GM19240 (cell line): ENCODE results near the gene BHLHA15.
"Not testable (repeated sequence)": the region's sequence is repeated elsewhere in the genome, so short reads cannot be mapped to it uniquely, and the experiment has no call there.

Experiments
- DNase-seq: peaks from one replicate; pipeline ENCODE4 v3.0.0; 2011; ENCODE audit warnings: low spot score; ENCODE audit not compliant: insufficient read length

Gene BHLHA15

DNA sequence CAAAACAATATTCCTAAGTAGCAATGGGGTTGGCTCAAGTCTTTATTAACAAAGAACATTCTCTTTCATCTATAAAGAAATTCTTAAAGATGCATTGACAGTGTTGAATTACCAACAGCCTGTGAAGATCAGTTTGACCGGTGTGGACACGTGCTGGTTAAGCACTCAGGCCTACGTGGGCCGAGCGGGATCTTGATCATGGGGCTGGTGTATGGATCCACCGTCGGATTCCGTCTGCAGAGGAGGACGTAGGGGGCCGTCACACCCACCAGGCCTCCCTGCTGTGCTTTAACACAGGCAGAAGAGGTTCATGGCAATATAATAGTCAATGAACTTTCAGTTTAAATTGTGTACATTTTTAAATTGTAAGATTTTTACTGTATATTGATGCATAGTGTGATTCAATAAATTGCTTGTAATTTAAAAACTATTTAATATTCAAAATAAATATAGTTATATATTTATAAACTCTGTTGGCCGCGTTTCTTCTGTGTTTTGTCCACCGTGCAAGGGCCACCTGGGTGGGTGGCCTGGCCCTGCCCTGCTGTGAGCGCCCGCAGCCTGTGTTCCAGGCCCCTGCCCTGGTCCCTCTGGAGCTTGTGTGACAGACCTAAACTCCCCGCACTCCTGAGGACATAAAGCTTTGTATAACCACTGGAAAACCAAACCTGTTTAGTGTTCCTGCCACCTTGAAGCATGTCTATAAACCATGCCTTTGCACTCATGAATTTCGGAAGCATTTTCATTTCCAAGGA, 1.9 kb upstream of the BHLHA15 start:
- DNase-seq: no peak

DNA sequence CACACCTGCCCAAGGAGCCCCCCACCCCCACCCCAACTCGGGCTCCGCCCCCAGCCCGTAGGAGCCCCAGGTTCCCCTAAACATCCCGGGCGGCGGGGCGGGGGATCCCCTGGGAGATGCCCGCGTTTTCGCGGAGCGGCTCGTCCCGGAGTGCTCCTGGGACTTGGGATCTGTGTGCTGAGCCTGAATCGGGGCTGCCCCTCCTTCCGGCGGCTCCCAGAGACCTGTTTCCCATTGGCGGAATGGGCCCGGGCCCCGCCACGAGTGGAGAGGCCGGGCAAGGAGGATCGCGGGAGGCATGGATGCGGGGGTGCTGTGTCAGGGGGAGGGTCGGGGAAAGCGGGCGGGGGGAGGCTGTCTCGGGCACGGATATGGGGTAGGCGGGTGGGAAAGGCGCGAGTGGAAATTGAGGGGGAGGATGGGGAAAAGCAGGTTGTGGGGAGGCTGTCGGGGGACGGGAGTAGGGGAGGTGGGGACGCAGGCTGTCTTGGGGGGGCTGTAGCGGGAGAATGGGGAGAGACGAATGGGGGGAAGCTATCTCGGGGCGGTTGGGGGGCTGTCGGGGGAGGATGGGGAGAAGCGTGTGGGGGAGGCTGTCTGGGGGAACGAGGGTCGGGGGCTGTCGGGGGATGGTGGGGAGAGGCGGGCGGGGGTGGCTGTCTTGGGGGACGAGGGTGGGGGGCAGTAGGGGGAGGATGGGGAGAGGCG, 572 bp upstream of the BHLHA15 start:
- no peak for DNase-seq

DNA sequence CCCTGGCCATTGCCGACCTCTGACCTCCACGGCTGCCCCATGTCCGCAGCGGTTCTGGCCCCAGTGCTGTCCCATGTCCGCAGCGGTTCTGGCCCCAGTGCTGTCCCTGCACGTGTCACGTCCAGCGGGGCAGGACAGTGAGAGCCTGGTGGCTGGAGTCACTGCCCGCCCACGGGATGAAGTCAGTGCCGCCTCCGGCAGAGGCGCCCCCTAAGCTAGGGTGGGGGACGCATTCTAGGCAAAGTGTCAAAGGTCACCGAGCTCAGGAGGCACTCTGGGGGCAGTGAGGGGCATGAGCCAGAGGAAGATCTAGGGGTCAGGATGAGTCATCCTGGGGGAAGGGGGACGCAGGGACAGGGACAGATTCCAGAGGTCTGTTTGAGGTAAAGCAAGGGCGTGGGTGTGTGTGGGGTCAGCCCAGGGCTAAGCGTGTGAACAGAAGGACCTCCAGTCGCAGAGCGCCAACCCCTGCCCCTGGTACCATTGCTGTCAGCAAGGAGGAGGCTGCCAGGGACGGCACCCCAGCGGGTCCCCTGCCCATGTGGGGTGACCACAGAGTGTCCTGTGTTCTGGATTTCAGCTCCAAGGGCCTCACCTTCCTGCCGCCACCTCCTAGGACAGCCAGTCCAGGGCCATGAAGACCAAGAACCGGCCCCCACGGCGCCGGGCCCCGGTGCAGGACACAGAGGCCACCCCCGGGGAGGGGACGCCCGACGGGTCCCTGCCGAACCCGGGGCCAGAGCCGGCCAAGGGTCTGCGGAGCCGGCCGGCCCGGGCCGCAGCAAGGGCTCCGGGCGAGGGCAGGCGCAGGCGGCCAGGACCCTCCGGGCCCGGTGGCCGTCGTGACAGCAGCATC, 665 bp downstream of the BHLHA15 start:
- DNase-seq: no peak

- DNase-seq: no peak
Observed at GRCh38 chr7:98212532-98213041, 1.3 kb downstream of the BHLHA15 start.

- no peak for DNase-seq
Observed at GRCh38 chr7:98213296-98213887, 2.2 kb downstream of the BHLHA15 start.

DNA sequence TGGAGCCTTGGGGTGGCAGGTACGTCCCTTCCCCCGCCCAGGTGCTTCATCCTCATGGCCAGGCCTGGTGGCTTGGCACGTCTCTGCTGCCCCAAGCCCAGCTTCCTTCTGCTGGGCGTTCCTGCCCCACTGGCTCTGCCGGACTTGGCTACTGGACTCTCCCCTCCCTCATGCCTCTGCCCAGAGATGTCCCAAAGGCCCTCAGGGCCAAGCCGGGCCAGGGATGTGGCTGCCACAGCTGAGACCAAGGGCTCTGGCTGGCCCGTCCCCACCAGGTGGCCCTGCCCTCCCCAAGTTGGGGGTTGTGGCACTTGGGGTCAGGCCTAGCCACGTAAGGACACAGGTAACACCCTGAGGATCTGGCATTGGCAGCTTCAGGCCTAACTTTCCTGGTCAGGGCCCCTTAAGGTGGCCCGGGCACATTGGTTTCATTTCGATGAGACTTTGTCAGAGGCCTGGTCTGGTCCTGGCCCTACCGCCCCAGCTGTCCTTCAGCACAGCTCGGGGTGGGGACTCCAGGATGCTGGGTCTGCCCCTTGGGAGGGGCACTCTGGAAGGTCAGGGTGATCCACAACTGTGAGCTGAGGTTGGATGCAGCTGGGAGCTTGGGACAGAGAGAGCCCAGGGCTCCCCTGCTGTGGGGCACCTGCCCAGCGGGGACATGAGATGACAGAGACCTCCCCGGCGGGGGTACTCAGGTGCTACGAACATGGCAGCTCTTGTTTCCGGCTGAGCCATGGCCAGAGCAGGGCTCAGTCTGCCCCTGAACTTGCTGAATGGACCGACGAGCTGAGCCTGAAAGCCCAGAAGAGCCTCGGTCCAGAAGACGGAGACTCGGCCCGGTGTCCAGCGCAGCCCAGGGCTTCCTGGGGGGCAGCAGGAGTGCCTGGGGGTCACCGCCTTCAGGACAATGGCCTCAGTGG, 2.9 kb downstream of the BHLHA15 start:
- DNase-seq: no peak

GRCh38 chr7:98214811-98215321, 3.6 kb downstream of the BHLHA15 start:
- no peak for DNase-seq

DNA sequence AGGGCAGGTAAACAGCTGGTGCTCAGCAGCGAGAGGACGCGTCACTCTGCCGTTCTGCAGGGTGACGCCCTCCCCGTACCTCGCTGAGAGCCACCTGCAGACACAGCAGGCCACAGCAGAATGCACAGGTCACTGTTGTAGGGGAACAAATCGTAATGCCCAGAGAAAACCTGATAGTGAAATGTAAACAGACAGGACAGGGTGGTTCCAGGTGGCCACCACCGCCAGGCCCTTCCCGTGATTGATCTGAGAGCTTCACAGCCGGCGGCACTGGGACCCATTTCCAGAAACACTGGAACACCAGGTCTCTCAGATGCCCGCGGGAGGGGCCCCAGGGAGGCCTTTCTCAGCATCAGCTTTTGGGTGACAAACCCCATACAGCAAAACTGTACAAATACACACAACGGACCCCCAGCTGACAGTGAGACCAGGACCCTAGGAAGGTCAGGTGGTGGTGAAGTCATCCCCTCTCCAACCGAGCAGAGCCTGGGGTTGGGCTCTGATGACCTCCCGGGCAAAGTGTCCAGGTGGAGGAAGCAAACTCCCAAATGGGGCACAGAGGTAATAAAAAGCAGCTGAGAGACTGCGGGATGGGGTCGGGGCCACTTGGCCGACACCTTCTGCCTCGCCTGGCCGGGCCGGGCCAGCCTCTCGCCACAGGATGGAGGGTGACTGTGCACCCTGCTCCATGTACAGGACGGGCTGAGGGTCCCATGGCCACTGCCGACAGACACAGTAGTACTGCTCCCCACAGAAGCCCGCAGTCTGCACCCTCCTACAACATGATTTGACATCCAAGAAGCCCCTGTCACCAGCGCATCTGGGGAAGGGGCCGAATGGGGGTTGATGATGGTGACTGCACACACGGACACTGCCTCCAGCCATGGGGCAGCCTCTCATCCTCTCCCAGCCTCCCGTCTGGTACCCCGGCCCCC, 4.6 kb downstream of the BHLHA15 start:
- DNase-seq: no peak

DNA sequence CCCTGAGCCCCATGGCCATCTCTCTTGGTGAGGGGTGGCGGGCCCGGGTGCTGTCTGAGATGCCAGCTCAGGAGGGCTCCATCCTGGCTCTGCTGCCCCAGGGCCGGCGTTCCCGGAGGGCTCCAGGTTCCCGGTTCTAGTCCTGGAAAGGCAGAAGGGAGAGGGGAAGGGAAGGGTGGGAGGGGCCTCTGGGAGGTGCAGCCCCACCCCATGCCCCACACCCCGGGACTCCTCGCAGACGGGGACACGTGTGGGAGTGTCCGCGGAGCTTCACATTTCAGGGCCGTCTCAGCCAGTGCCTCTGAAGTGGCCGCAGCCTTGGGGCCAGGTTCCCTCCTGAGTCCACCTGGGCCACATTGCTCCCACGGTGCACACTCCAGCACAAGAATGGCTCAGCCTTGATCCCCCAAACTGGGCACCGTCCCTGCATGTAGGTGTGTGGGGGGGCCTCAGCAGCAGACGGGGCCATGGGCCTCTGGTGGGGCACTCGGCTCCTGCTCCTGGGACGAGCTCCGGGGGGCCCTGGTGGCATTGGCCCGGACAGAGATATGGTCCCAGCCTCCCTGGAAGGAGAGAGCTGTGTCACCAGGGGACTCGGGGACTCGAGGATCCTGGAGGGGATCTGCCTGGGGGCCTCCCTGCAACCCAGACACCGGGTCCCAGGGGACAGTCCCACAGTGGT, 5.8 kb downstream of the BHLHA15 start:
- no peak for DNase-seq

- DNase-seq: no peak
Observed at GRCh38 chr7:98217623-98218582, 6.7 kb downstream of the BHLHA15 start.

DNA sequence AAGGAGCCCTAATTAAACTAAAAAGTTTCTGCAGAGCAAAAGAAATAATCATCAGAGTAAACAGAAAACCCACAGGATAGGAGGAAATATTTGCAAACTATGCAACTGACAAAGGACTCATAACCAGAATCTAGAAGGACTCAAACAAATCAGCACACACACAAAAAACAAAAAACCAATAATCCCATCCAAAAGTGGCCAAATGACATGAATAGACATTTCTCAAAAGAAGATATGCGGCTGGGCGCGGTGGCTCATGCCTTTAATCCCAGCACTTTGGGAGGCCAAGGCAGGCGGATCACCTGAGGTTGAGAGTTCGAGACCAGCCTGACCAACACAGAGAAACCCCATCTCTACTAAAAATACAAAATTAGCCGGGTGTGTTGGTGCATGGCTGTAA, 8.1 kb downstream of the BHLHA15 start:
- DNase-seq: not testable (repeated sequence)

DNA sequence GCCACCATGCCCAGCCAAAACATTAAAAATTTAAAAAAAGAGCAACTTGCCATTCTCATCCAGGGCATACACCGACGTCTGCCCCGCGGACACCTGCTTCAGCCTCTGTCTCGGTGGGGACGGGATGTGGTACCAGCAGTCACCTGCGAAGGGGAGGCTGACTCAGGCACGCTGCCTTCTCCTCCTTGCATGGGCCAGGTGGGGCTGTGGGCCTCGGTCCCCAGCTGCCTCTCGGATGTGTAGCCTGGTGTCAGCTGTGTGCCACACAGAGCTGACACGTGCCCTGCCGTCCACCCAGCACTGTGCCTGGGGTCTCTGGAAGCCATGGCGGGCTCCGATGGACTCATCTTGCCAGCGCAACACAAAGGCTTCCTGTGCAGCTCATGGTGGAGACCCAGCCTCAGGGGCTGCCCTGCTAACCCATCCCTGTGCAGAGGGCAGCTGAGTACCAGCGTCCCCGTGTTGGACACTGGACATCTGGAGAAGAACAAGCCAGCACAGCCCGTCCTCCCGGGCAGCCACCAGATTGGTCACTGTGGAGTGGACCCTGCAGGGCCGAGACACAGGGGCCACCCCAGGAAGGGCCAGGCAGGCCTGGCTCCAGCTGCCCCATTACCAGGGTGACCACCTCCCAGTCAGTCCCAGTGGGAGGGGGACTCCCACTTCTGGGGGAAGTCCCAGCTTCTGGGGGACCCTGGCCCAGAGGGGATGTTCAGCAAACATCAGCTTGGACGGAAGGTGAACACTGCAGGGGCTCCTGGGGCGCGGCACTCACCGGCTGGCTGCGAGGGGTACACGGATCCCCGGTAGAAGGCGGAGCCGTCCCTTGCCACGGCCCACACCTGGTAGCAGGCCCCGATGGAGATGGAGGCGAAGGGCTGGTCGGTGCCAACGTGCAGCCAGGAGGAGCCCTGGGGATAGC, 10.6 kb downstream of the BHLHA15 start:
- DNase-seq: no peak

DNA sequence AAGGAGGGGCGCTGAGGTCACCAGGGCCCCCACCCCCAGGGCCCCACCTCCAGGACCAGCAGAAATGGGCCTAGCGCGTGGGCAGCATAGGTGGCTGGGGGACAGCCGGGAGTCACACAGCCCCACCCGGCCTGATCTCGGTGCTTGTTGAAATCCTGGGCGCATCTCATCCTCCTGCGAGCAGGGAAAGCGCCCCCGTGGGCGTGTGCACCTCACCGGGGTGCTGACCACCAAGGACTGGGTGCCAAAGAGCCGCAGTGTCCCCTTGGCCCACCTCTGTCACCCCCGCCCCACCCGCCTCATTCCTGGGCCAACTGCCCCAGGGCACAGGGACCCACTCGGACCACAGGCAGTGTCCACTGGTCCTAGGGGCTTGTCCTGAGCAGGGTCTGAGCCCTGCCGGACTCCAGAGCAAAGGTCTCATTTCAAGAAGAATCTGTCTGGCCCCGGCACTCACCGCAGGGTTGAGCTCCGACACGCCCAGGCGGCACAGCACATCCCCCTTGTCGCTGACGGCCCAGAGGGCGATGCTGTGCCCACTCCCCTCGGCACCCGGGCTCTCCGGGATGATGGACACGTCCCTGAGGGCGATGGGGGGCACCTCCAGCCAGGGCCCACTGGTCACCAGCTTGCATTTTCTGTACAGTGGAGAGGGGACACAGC, 11.4 kb downstream of the BHLHA15 start:
- DNase-seq: no peak

DNA sequence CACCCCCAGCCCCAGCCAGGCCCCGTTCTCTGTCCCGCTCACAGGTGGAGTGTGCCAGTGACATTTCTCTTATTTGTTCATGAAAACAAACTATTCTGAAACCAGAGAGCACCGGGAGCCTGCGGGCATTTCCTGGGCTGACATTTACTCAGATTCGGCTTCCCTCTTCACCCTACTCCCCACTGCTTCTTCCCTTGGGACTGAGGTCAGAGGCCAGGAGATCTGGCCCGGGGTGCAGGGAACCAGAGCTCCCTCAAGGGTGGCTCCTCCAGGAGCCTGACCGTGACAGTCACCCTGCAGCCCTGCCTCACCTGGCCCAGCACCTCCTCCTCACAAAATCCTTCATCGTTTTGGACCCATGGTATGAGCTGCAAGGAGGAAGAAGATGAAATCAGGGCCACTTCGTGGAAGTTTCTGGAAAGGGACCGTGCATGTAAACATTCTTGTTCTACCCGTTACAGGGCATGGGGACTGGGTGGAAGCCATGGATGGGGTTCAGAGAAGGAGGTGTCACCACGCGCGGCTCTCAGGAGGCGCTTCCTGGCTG, 12.2 kb downstream of the BHLHA15 start:
- DNase-seq: no peak
